Upper lobe of left lung (tissue), 6 donors: ENCODE data around the gene KCND2. TPM values are rescaled to one million over a fixed set of nuclear protein-coding genes. Genes with fewer than 3 reads are reported as not detected.

Experiments
- ATAC-seq, 2 donors: fragments of 200-7000 bp; cut with Tn5 transposase; one replicate each; pipeline ENCODE4 v1.9.1; 2022; ENCODE audit warnings: mild to moderate bottlenecking in 2 of 2, moderate library complexity in 2 of 2; ENCODE audit not compliant: low FRiP score in 2 of 2
- DNase-seq, 2 donors: peaks; one replicate each; pipeline ENCODE4 v3.0.0-alpha.2; 2019 to 2020
- H3K27ac ChIP-seq, 4 donors: fragments of 200-600 bp; sonication (generic); one replicate each; pipeline ENCODE4 v1.5.1; 2016 to 2019
- H3K27me3 ChIP-seq, 4 donors: fragments of 200-600 bp; sonication (generic); one replicate each; pipeline ENCODE4 v1.5.1; 2017 to 2019
- H3K36me3 ChIP-seq, 4 donors: fragments of 200-600 bp; sonication (generic); one replicate each; pipeline ENCODE4 v1.5.1; 2016 to 2019
- H3K4me1 ChIP-seq, 4 donors: fragments of 200-600 bp; sonication (generic); one replicate each; pipeline ENCODE4 v1.5.1; 2018 to 2019
- H3K4me3 ChIP-seq, 4 donors: fragments of 200-600 bp; sonication (generic); one replicate each; pipeline ENCODE4 v1.5.1; 2017 to 2019; ENCODE audit warnings: mild to moderate bottlenecking in 2 of 4, moderate library complexity in 1 of 4
- H3K9me3 ChIP-seq, 4 donors: fragments of 200-600 bp; sonication (generic); one replicate each; pipeline ENCODE4 v1.5.1; 2018 to 2019
- CTCF ChIP-seq, 6 experiments: fragments of 450-650 bp in 4 of 6; fragments of 200-600 bp in 2 of 6; sonication (generic) in 2 of 6; IDR thresholded peaks; one replicate each; pipeline ENCODE4 v1.5.1; 2016 to 2019; ENCODE audit warnings: antibody characterized with exemption in 6 of 6
- EP300 ChIP-seq, 4 donors: sonication (generic); formaldehyde crosslinking; IDR thresholded peaks; one replicate each; pipeline ENCODE4 v1.5.1; 2017; ENCODE audit warnings: antibody characterized with exemption in 4 of 4, control low read depth in 2 of 4
- POLR2A ChIP-seq, 4 donors: fragments of 450-650 bp; IDR thresholded peaks; one replicate each; pipeline ENCODE4 v1.5.1; 2016 to 2017; ENCODE audit warnings: antibody characterized with exemption in 4 of 4, mild to moderate bottlenecking in 2 of 4
- POLR2AphosphoS5 ChIP-seq, 2 donors: sonication (generic); formaldehyde crosslinking; IDR thresholded peaks; one replicate each; pipeline ENCODE4 v1.5.1; 2017; ENCODE audit warnings: antibody characterized with exemption in 2 of 2
- WGBS, 2 donors: methylation state at CpG; one replicate each; pipeline ENCODE4 v1.1.5; 2017 to 2018; 5-methylcytosine and 5-hydroxymethylcytosine counted together
- total RNA-seq, 6 donors: library from RNA; depleted of rRNA in 4 of 6; stranded (reverse); fragments of >200 nt in 4 of 6; gene quantifications; one replicate each; pipeline versions ENCODE4 v1.1.0 to v1.2.1, GENCODE V29; 2016 to 2021
- donor health status: DM: no; HTN: no; CAD: no; lungs with moderate emphysema.
- donor health status: DM: no; HTN: yes; CAD: no; lungs with severe emphysema.

The KCND2 gene
- total RNA-seq, 6 donors from 2014 or later = under 0.01 to 0.67 (median 0.23) TPM; not detected in 2

GRCh38 chr7:120723465-120724385 lies 450.8 kb downstream of the KCND2 start:
- no peaks in the 10 kb centered on the region for H3K27me3 ChIP-seq
- no peaks in the 10 kb centered on the region for H3K9me3 ChIP-seq
- DNase-seq (no peak), ATAC-seq (no peak)
- no peak overlapping the region for H3K27ac ChIP-seq
- no peaks in the 10 kb centered on the region for H3K4me1 ChIP-seq
- no peaks in the 10 kb centered on the region for H3K36me3 ChIP-seq
- WGBS, 2 donors = 94 to 98% methylated on average over 1 of the region's 1 CpG
- no peak overlapping the region for H3K4me3 ChIP-seq
- TF ChIP-seq EP300 (IDR thresholded peaks at IDR 0.05) (no peak), POLR2AphosphoS5 (IDR thresholded peaks at IDR 0.05) (no peak), CTCF (IDR thresholded peaks at IDR 0.05) (no peak), POLR2A (IDR thresholded peaks at IDR 0.05) (no peak)

- WGBS, 2 donors = 84 to 85% methylated on average over 2 of the region's 2 CpGs
- Histone ChIP-seq H3K4me3 (no peak overlapping the region), H3K9me3 (no peaks in the 10 kb centered on the region), H3K36me3 (no peaks in the 10 kb centered on the region), H3K4me1 (no peaks in the 10 kb centered on the region), H3K27ac (no peak overlapping the region), H3K27me3 (no peaks in the 10 kb centered on the region)
- no peak for DNase-seq
- no peak for ATAC-seq
- no peak for TF ChIP-seq EP300 (IDR thresholded peaks at IDR 0.05)
- TF ChIP-seq CTCF (IDR thresholded peaks at IDR 0.05) = no peak
- TF ChIP-seq POLR2AphosphoS5 (IDR thresholded peaks at IDR 0.05) = no peak
- no peak for TF ChIP-seq POLR2A (IDR thresholded peaks at IDR 0.05)
These were observed 451.5 kb downstream of the KCND2 start for GRCh38 chr7:120724448-120724847.

- Histone ChIP-seq H3K4me3 (no peak overlapping the region), H3K27me3 (no peaks in the 10 kb centered on the region), H3K9me3 (no peaks in the 10 kb centered on the region), H3K27ac (no peak overlapping the region), H3K4me1 (no peaks in the 10 kb centered on the region), H3K36me3 (no peaks in the 10 kb centered on the region)
- DNase-seq (no peak), ATAC-seq (no peak)
- WGBS, 2 donors = 64 to 70% methylated on average over 2 of the region's 2 CpGs
- TF ChIP-seq EP300 (IDR thresholded peaks at IDR 0.05) = no peak
- TF ChIP-seq CTCF (IDR thresholded peaks at IDR 0.05) = no peak
- TF ChIP-seq POLR2A (IDR thresholded peaks at IDR 0.05) = no peak
- TF ChIP-seq POLR2AphosphoS5 (IDR thresholded peaks at IDR 0.05) = no peak
These were observed 452.0 kb downstream of the KCND2 start for GRCh38 chr7:120724955-120725354.

- ATAC-seq = peak in 1 of 2 donors; percentile 54
- no peak for DNase-seq
- H3K36me3 ChIP-seq = no peaks in the 10 kb centered on the region
- no peaks in the 10 kb centered on the region for H3K27me3 ChIP-seq
- no peaks in the 10 kb centered on the region for H3K4me1 ChIP-seq
- no peaks in the 10 kb centered on the region for H3K9me3 ChIP-seq
- H3K27ac ChIP-seq = no peak overlapping the region
- 40% methylated on average over 10 of the region's 10 CpGs for WGBS, 2 donors
- TF ChIP-seq POLR2A (IDR thresholded peaks at IDR 0.05) = no peak
- TF ChIP-seq EP300 (IDR thresholded peaks at IDR 0.05) = no peak
- TF ChIP-seq CTCF (IDR thresholded peaks at IDR 0.05) = peak; percentile 10 to 51 (median 32)
- TF ChIP-seq POLR2AphosphoS5 (IDR thresholded peaks at IDR 0.05) = no peak
- no peak overlapping the region for H3K4me3 ChIP-seq
These were observed 452.5 kb downstream of the KCND2 start for GRCh38 chr7:120725376-120726039.
